ENCODE data around the gene REPS1.

- no peak for TF ChIP-seq CTCF (IDR thresholded peaks at IDR 0.05 in 4 of 5, conservative IDR thresholded peaks at IDR 0.05 in 1 of 5)
- no peak for TF ChIP-seq POLR2A (IDR thresholded peaks at IDR 0.05)
Observed at GRCh38 chr6:138973466-138974153, 14.4 kb downstream of the REPS1 start.

Measured in gastrocnemius medialis (tissue), 4 donors.